GM12891 (cell line): ENCODE measurements around the gene COA7.

Experiments
- PAX5 ChIP-seq: IDR thresholded peaks from 2 replicates; pipeline ENCODE4 v1.6.1; 2011; ENCODE audit warnings: low read length, moderate library complexity, mild to moderate bottlenecking; ENCODE audit not compliant: insufficient read depth, severe bottlenecking
- POLR2A ChIP-seq: IDR thresholded peaks from 2 replicates; pipeline ENCODE4 v1.6.1; 2011; ENCODE audit warnings: low read depth, low read length, control low read depth
- POLR2AphosphoS5 ChIP-seq: IDR thresholded peaks from 2 replicates; pipeline ENCODE4 v1.6.1; 2011; ENCODE audit warnings: low read depth, low read length, control low read depth
- TAF1 ChIP-seq: IDR thresholded peaks from 2 replicates; pipeline ENCODE4 v1.6.1; 2011; ENCODE audit warnings: low read depth, low read length, control low read depth

DNA sequence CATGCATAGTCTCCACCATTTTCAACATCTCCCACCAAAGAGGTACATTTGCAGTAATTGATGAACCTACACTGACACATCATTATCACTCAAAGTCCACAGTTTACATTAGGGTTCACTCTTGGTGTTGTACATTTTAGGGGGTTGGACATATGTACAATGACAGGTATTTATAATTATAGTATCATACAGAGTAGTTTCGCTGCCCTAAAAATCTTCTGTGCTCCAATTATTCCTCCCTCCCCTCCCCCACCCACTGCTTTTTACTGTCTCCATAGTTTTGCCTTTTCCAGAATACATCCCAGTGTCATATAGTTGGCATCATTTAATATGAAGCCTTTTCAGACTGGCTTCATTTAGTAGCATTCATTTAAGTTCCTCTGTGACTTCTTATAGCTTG is 13.6 kb downstream of the COA7 start:
- TF ChIP-seq POLR2AphosphoS5 (no peak), PAX5 (no peak), POLR2A (no peak), TAF1 (no peak)
